ENCODE measurements around the gene SLC9A3.

SLC9A3 gene

DNA sequence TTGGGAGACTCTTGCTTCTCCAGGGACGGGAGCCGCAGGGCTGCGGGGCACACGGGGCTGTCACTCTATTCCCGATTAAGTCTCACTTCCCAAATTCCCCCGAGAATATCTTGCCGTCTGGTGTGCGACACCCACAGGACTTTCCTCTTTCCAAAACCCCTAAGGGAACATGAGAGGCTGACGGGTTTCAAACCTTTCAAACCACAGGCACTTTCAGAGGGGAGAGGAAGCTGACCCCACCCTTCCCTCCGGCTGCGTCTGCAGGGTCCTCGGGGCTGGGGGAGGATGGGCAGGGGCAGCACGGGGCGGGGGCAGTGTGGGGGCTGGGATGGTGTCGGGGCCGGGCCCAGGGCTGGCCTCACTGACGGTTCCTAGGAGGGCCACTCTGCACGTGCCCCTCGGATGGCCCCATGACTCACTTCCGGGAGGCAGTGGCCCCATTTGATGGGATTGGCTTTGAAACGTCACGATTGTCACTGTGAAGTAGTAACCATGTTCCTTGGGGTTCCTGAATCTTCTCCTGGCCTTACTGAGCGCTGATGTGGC is 38.2 kb downstream of the SLC9A3 start:
- TF ChIP-seq, protein P1, sequence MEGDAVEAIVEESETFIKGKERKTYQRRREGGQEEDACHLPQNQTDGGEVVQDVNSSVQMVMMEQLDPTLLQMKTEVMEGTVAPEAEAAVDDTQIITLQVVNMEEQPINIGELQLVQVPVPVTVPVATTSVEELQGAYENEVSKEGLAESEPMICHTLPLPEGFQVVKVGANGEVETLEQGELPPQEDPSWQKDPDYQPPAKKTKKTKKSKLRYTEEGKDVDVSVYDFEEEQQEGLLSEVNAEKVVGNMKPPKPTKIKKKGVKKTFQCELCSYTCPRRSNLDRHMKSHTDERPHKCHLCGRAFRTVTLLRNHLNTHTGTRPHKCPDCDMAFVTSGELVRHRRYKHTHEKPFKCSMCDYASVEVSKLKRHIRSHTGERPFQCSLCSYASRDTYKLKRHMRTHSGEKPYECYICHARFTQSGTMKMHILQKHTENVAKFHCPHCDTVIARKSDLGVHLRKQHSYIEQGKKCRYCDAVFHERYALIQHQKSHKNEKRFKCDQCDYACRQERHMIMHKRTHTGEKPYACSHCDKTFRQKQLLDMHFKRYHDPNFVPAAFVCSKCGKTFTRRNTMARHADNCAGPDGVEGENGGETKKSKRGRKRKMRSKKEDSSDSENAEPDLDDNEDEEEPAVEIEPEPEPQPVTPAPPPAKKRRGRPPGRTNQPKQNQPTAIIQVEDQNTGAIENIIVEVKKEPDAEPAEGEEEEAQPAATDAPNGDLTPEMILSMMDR (conservative IDR thresholded peaks at IDR 0.05) = no peak
- H3K27ac ChIP-seq = no peak overlapping the region

DNA sequence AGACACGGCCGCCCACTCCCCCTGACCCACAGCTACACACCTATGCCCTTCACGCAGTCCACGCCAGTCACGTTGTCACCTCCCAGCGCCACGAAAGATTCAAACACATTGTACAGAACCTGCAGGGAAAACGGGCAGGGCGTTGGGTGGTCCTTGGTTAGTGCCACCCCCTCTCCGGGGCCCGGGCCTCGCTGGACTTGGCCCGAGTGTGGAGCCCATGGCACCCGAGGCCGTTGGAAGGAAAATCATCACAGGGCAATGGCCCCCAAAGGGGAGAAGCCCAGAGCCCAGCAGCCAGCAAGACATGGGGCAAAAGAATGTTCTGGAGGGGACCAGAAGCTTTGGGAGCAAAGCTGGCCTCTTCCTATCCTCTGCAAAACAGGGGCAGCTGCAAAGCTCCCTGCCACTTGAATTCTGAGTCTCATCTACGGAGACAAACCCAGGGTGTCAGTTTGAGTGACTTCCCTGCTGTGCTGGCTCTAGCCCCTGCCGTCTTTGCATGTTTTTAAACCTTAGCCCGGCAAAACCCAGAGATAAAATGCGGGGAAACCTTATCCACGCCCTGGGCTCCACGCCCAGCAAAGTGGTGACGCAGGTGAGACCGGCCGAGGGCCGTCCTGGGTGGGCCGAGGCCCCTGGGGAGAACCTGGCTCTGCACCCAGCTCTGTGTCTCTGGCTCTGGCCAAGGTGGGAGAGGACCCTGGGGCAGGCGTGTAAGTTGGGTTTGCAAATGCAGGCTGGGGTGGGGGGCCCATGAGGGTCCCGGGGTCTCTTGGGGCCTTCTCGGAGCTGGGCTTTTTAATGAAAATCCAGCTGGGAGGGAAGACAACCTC is 38.9 kb downstream of the SLC9A3 start:
- TF ChIP-seq, protein P1 (conservative IDR thresholded peaks at IDR 0.05) = no peak
- H3K27ac ChIP-seq = no peak overlapping the region

DNA sequence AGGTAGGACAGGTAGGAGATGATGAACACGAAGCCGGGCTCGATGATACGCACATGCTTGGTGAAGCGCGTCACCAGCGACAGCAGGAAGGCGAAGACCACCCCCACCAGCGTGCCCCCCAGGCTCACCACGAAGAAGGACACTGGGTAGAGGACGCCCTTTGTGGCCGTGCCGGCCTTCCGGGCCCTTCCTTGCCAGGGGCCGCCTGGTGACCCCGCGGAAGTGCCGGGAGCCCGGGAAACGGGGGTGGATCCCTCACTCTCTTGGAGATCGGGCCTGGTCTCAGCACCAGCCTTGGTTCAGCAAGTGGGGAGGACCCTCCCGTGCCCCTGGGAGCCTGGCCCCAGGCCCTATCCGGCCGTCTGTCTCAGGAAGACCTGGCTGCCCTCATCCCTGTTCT is 39.7 kb downstream of the SLC9A3 start:
- TF ChIP-seq, protein P1 (conservative IDR thresholded peaks at IDR 0.05) = no peak
- no peak overlapping the region for H3K27ac ChIP-seq

DNA sequence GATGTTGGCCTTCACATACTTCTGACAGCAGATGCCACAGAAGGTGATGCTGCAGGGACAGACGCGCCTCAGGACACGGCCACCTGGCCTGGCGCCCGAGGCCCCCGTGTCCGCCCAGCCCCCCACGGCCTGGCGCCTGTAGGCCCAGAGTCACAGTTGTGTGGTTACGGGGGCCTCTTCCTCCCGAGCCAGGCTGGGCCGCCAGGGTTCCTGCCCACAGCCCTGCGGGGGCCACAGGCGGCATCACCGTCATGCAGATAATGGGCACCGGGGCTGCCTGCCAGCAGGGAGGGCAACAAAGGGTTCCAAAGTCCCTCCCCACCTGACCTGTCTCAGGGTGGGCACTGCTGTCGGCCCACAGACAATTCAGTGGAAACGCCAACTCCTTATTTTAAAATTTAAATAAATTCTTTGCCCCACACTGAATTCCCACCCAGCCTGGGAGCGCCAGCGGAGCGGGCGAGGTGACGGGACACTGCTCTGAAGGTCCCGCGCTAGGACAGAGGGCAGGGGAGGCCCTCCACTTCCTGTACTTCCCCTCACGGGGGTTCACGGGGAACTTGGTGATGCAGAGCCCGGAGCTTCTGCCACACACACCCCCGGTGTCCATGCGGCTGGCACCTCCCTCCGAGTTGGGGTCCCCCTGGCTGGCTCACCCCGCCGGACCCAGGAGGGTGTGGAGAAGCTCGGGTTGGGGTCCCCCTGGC is 40.7 kb downstream of the SLC9A3 start:
- TF ChIP-seq, protein P1 (conservative IDR thresholded peaks at IDR 0.05) = no peak
- H3K27ac ChIP-seq = no peak overlapping the region

DNA sequence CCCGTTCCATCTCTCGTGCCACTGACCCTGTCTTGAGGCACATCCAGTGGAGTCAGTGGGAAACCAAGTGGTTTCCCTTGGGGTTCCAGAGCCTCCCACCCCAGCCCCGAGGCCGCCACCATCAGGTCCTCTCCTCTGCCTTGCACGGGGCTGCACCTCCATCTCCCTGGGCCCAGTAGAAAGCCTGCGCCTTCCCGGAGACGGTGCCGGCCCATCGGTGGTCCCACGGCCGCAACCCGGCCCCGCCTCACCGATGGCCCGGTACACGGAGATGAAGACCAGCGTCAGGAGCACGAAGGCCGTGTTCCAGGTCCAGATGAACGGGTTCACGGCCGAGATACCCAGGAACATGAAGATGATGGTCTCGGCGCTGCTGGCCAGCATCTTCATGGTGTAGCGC is 41.2 kb downstream of the SLC9A3 start:
- H3K27ac ChIP-seq = no peak overlapping the region
- TF ChIP-seq, protein P1 (conservative IDR thresholded peaks at IDR 0.05) = no peak

DNA sequence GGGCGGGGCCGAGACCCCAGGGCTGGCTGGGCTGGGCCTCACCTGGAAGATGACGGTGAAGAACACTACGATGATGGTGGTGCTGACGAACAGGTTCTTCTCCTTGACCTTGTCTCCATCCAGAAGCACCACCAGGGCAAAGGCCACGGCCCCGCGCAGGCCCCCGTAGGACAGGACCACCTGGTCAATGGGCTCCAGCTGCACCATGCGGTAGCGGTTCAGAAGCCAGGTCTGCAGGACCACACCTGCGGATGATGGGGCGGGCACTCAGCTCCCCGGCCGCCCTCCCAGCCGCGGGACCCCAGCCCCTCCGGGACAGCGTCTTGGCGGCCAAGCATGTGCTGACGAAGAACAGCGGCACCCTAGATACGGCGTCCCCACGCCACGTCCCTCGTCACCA is 41.7 kb downstream of the SLC9A3 start:
- TF ChIP-seq, protein P1 (conservative IDR thresholded peaks at IDR 0.05) = no peak
- no peak overlapping the region for H3K27ac ChIP-seq

DNA sequence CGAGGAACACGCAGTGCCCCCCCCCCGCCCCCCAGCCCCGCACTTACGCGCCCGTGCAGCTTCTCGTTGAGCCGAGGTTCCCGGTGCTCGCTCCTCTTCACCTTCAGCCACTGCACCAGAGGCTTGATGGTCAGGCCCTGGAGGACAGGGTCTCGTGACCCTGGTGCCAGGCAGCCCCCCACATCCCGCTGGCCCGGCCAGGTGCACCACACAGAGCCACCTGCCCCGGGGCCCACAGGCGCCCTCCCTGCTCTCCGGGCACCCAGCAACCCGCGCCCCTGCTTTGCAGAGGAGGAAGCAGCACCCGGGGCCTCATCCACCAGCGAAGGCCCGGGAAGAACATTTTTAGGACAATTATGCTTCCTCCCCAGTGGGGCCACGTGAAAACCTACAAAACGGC is 42.2 kb downstream of the SLC9A3 start:
- H3K27ac ChIP-seq = no peak overlapping the region
- TF ChIP-seq, protein P1 (conservative IDR thresholded peaks at IDR 0.05) = no peak

Data from VCaP (cell line).